Fibroblast of pulmonary artery (primary cell): ENCODE data around the gene RAC2.
A peak's percentile ranks its signal among the peaks of the same experiment; 100 is the strongest.
"Not testable (repeated sequence)": the region's sequence is repeated elsewhere in the genome, so short reads cannot be mapped to it uniquely, and the experiment has no call there.

ENCODE experiments used
- DNase-seq: peaks from one replicate; pipeline ENCODE4 v3.0.0-alpha.2; 2010; ENCODE audit warnings: low read depth
- H3K4me3 ChIP-seq: replicated peaks from 2 replicates; pipeline ENCODE4 v1.5.1; 2011; ENCODE audit warnings: low read depth, mild to moderate bottlenecking, control low read depth, low read length, moderate library complexity
- CTCF ChIP-seq: IDR thresholded peaks from 2 replicates; pipeline ENCODE4 v1.5.1; 2011; ENCODE audit warnings: mild to moderate bottlenecking, control low read depth, low read length, inconsistent platforms; ENCODE audit errors: missing control alignments

RAC2 gene

GRCh38 chr22:37202001-37202555, 42.0 kb downstream of the RAC2 start:
- no peak overlapping the region for H3K4me3 ChIP-seq
- DNase-seq = no peak
- no peak for TF ChIP-seq CTCF

- H3K4me3 ChIP-seq, DNase-seq: not testable (repeated sequence)
These were observed 42.6 kb downstream of the RAC2 start for GRCh38 chr22:37201443-37201820.

- no peak for TF ChIP-seq CTCF
- DNase-seq = no peak
- H3K4me3 ChIP-seq = peak overlapping the region; percentile 14
These were observed 44.3 kb downstream of the RAC2 start for GRCh38 chr22:37199760-37200108.

- peak overlapping the region; percentile 68 for H3K4me3 ChIP-seq
- peak; percentile 83 for TF ChIP-seq CTCF
- peak; percentile 98 for DNase-seq
These were observed 44.8 kb downstream of the RAC2 start for GRCh38 chr22:37199103-37199759.

- peak overlapping the region; percentile 68 for H3K4me3 ChIP-seq
- peak; percentile 74 for DNase-seq
- TF ChIP-seq CTCF = peak; percentile 57
These were observed 45.6 kb downstream of the RAC2 start for GRCh38 chr22:37198258-37199102.

- DNase-seq = peak; percentile 77
- no peak for TF ChIP-seq CTCF
- H3K4me3 ChIP-seq = no peak overlapping the region
These were observed 46.4 kb downstream of the RAC2 start for GRCh38 chr22:37197451-37198257.
